UCSD-AML1 (cell line): ENCODE results near the gene MKNK2.

Experiments
- DNase-seq: peaks from one replicate; lab custom pipeline; 2025; ENCODE audit not compliant: unreplicated experiment; lab: John Stamatoyannopoulos, UW

Gene MKNK2

DNA sequence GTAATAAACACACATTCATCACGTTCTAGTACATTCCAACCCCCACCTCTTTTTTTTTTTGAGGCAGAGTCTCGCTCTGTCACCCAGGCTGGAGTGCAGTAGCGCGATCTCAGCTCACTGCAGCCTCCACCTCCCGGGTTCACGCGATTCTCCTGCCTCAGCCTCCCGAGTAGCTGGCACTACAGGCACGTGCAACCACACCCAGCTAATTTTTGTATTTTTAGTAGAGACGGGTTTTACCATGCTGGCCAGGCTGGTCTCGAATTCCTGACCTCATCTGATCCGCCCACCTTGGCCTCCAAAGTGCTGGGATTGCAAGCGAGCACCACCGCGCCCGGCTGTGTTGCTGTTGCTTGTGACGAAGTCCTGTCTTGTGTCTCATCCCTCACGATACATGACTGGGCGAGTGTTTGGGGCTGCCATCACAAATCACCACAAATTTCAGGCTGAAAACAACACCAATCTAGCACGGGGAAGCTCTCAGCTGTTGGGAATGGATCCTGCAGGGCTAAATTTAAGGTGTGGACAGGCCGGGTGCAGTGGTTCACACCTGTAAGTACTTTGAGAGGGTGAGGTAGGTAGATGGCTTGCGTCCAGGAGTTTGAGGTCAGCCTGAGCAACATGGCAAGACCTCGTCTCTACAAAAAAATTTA is 29.4 kb upstream of the MKNK2 start:
- no peak for DNase-seq

GRCh38 chr19:2079865-2080301 is 28.8 kb upstream of the MKNK2 start:
- DNase-seq, result no peak

DNA sequence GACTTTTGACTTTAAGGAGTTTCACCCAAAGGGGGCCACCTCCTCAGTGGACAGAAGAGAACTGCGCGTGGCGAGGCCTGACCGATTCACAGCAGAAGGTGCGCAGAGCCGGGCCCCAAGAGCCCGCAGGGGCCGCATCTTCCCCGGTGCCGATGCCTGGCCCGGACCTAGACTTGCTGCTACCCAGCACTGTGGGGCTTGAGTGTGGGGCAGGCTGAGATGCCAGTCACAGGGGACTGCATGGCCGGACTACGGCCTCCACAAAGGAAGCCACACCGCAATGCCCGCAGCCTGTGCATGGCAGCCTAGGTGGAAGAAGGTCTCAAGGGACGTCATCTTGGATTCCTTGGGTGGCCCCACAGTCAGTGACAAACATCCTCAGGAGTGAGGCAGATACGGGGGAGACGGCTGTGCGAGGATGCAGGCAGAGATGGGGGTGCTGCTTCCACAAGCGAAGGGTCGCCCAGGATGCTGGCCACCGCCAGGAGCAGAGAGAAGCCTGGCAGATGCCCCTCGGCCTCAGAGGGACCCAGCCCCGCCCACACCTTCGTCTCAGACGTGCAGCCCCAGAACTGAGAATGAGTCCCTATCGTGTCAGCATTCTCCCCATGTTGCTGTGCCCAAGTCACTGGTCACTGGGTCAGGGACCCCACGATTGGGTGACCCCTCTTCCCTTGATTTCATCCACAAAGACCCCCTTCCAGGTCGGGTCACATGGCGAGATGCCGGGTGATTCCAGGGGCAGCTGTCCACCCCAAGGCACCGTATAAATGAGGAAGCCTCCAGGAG is 28.2 kb upstream of the MKNK2 start:
- no peak for DNase-seq

DNA sequence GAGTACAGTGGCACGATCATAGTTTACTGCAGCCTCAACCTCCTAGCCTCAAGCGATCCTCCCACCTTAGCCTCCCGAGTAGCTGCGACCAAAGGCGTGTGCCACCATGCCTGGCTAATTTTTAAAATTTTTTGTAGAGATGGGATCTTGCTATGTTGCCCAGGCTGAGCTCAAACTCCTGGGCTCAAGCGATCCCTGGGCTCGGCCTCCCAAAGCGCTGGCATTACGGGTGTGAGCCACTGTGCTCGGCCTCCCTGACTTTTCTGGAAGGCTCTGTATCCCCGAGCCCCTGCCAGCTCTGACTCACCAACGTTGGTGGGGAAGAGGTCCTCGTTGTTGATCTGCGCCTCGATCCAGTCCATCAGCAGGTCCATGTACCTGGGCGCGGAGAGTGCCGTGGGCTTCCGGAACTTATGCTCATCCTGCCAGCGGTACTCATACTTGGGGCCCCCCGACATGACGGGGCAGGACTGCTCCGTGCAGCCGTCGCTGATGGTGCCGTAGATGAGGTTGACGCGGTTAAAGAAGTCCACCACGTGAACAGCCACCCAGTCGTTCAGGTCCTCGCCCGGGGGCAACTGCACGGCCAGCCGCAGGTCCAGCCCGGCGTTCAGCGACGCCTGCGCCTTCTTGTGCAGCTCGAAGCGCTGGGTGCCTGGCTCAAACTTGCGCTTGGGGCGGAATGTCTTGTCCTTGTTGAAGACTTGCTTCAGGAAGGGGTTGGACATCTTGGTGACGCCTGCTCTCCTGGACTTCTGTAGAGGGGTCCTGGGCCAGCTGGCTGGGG is 27.0 kb upstream of the MKNK2 start:
- DNase-seq, result no peak

GRCh38 chr19:2077398-2077797 is 26.4 kb upstream of the MKNK2 start:
- DNase-seq, result no peak

DNA sequence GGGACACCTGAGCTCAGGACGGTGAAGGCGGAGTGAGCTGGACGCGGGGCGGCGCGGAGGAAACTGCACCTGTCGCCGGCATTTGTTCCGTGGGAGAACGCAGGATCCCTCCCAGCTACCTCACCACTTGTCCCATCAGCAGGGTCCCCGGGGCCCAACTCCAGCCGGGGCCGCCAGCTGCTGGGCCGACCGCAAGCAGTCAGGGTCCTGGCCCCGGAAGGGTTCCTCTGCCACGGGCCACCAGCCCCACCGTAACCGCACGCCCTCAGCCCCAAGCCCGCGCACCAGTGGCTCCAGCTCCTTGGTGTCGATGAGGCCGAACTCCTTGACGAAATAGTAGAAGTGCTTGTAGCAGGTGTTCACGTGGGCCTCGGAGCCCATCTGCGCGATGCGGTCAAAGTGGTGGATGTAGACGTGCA is 25.5 kb upstream of the MKNK2 start:
- DNase-seq, result no peak

GRCh38 chr19:2072757-2073551 is 21.9 kb upstream of the MKNK2 start:
- DNase-seq, result no peak

DNA sequence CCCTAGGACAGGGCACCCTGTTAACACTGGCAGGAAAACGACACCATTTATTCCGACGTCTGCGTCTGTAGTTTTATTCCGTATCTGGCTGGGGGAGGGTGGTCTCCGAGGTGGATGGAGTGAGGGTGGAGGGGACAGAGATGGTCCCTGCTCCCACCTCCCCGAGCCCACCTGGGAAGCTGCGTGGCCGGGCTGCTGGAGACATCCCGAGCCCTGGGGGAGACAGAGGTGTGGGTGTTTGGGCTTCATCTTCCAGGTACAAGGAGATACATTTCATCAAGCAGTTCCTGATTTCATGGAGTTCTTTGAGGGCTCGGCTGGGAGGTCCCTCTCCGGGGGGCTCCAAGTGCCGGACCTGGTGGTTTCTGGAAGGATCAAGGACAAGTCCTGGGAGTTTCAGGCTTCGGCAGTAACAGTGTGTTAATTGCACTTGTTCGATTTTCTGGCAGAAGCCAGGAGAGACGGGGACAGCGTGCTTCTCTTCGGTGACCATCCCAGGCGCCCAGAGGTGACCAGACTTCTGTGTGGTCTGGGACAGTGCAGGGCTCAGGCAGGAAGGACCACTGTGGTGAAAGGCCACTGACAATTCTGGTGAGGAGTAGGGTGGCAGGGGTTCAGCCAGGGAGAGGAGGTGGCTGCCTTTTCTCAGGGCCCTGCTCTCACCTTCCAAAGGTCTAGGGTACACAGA is 20.1 kb upstream of the MKNK2 start:
- no peak for DNase-seq

- no peak for DNase-seq
Observed at GRCh38 chr19:2070436-2070827, 19.4 kb upstream of the MKNK2 start.

DNA sequence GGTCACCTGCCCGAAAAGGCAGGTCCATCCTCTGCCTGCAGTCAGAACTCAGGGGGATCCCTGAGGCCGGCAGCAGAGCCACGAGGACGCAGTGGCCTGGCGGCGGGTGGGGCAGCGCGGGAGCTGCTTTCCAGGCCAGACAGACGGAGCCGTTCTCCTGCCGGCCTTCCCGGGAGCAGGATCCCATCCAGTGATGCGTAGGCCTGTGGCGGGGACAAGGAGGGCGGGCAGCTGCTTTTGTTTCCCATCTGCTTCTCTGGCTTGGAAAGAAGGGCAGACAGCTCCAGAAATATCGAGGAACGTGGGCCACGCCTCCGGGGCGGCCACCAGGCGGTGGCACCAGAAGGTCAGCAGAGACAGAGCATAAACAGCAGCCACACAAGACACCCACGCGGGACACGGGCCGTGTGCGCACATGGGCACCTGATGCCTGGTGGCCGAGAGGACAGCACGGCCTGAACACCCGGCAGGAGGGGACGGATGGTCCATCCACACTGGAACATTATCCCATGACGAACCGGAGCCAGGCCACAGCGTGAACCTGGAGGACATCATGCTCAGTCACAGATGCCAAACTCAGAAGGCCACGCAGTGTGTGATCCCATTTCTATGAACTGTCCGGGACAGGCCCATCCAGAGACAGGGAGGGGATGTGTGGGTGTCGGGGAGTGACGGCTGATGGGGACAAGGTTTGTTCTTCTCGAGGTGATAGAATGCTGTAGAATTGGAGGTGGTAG is 13.9 kb upstream of the MKNK2 start:
- DNase-seq, result no peak

DNA sequence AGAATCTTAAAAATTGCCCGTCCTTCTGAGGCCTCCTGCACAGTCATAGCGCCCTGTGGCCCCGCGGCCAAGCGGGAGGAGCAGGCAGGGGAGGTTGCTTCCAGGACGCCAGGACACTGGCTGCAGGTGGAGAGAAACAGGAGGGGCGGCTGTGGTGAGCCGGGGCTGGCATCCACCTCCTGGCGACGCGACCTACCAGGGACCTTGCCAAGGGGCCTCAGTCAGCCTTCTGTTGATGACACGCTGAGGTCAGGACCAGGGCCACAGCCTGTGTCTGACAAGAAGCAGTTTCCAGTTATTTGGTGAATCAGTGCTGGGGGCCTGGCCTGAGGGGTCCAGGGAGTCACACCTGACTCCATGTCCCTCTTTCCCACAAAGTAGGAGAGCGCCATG is 13.3 kb upstream of the MKNK2 start:
- DNase-seq, result no peak

- no peak for DNase-seq
Observed at GRCh38 chr19:2063824-2064223, 12.8 kb upstream of the MKNK2 start.

DNA sequence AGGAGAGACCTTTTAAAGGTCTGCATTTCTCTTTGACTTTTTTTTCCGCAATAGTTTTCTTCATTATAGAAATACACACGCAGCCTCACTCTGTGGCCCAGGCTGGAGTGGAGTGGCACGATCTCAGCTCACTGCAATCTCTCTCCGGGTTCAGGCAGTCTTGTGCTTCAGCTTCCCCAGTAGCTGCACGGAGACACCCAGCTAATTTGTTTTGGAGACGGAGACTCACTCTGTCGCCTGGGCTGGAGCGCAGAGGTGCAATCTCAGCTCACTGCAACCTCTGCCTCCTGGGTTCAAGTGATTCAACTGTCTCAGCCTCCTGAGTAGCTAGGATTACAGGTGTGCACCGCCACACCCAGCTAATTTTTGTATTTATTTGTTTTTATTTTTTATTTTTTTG is 11.7 kb upstream of the MKNK2 start:
- DNase-seq, result no peak

DNA sequence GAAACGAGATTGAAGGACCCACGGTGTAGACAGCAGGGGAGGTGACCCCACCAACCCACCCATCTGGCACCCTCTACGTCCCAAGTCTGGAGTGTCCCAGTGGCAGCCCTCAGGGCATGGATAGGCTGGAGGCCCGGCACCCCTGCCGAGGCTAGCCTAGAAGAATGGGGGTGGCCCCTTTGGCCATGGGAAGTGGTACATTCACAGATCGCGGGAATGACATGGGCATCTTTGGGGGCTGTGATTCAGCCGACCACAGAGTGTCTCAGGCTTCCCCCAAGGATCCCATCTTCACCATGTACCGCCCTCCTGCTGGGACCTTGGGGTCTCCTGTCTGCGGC is 11.3 kb upstream of the MKNK2 start:
- no peak for DNase-seq

GRCh38 chr19:2061495-2062388 is 10.7 kb upstream of the MKNK2 start:
- peak; percentile 99 for DNase-seq

GRCh38 chr19:2060884-2061494 is 9.9 kb upstream of the MKNK2 start:
- no peak for DNase-seq

GRCh38 chr19:2059422-2060201 is 8.6 kb upstream of the MKNK2 start:
- DNase-seq, result peak; percentile 40
